Right ventricle myocardium inferior (tissue), 1 donor: ENCODE data around the gene CAMKK2. TPM values are rescaled to one million over a fixed set of nuclear protein-coding genes. Genes with fewer than 3 reads are reported as not detected.
"Not testable (repeated sequence)": the region's sequence is repeated elsewhere in the genome, so short reads cannot be mapped to it uniquely, and the experiment has no call there.

Experiments
- ATAC-seq: fragments of 200-7000 bp; cut with Tn5 transposase; one replicate; pipeline ENCODE4 v1.9.1; 2020; ENCODE audit warnings: mild to moderate bottlenecking, moderate library complexity
- DNase-seq: peaks from one replicate; pipeline ENCODE4 v3.0.0; 2021; ENCODE audit errors: missing footprints
- intact Hi-C: fragments of 100-400 bp; cut with DNase I; formaldehyde crosslinking; loops from one replicate; pipeline ENCODE4 v1.11.0; 2022
- total RNA-seq: library from RNA; stranded (reverse); fragmentation: NEBNext Ultra II Directional; extraction: Animal tissue kit (Norgen Biotek cat#: 25700); gene quantifications from one replicate; pipeline ENCODE4 v1.2.1, GENCODE V29; 2021
- donor health status: DM: no; HTN: yes; CAD: no; lungs with severe emphysema.

The CAMKK2 gene
- total RNA-seq, 1 donor from 2014 or later = 15.2 TPM

DNA sequence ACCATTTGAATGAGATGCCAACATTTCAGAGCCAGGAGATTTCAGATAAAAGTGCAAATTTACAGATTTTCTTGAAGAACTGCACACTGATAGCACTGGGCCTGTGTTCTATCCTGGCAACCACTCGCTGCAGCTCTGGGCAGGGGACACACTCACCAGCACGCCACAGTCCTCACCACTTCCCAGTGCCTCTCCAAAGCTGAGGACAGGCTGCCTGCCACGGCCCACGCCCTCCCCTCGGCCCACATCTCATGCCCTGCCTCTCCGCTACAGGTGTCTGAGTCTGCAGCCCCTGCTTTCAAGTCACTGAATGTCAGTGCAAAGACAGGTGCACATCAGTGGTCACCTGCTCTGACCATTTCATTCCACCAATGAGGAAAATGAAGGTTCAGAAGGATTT, 12.7 kb downstream of the CAMKK2 start:
- no peak for ATAC-seq
- intact Hi-C loops = no loop called here
- DNase-seq = no peak

DNA sequence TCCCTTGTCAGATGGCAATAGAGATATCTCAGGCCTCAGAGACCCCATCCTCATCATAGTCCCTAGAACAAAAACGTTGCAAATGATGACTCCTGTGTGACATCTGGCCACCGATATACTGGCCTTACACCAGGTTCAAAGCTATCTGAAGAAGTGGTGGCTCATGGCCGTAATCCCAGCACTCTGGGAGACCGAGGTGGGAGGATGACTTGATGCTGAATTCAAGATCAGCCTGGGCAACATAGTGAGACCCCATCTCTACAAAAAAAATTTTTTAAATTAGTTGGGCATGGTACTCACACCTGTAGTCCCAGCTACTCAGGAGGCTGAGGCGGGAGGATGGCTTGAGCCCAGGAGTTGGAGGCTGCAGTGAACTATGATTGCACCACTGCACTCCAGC, 13.1 kb downstream of the CAMKK2 start:
- no peak for ATAC-seq
- no peak for DNase-seq

DNA sequence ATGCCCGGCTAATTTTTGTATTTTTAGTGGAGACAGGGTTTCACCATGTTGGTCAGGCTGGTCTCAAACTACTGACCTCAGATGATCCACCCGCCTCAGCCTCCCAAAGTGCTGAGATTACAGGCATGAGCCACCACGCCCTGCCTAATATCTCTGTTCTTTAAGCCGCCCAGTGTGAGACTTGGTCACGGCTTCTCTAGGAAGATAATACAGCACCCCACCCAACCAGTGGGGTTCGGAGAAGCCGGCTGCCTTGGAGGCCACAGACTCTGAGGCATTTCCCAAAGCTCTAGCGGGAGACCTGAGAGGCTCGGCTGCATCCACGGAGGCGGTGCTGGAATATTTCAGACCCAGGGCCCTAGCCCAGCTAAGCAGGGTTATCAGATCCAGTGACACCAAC, 13.6 kb downstream of the CAMKK2 start:
- ATAC-seq, intact Hi-C loops, DNase-seq: not testable (repeated sequence)

More for the DNA sequence above, 13.1 kb downstream of the CAMKK2 start:
- intact Hi-C loops = no loop called here

DNA sequence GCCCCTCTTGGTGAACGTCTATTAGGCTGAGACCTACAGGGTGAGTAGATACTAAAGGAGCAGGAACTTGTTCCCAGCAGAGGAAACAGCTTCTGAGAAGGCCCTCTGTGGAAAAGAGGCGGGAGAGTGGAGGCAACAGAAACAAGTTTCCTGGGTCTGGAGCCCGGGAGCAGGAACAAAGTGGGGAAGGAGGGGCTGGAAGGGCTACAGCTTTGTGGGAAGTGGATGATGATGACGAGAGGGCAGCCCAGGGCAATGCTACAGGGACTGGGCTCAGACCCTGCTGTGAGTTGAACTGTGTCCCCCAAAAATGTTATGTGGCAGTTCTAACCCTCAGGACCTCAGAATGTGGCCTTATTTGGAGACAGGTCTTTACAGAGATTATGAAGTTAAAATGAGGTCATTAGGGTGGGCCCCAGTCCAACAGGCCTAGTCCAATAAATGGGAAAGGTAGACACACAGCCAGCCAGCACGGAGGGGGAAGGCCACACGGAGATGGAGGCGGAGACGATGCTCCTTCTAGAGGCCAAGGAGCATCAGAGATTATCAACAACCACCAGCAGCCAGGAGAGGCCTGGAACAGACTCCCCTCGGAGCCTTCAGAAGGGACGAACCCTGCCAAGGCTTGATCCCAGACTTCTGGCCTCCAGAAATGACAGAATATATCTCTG, 14.3 kb downstream of the CAMKK2 start:
- DNase-seq (no peak), ATAC-seq (peak; percentile 55)
- intact Hi-C loops = no loop called here

DNA sequence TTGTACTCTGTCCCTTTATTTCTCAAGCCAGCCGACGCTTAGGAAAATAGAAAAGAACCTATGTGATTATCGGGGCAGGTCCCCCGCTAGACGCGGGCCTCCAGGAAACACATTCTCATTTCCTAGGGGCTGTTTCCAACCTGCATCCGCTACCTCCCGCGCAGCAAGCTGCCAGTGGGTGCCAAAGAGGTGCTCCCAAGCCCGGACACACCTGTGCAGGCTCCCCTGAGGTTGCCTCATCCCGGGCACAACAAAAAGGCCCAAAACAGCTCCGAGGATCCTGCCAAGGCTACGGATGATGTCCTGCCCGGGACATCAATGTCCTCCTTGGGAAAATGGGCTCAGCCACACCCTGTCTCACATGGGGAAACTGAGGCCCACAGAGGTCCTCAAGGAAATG, 15.4 kb downstream of the CAMKK2 start:
- DNase-seq, intact Hi-C loops, ATAC-seq: not testable (repeated sequence)

DNA sequence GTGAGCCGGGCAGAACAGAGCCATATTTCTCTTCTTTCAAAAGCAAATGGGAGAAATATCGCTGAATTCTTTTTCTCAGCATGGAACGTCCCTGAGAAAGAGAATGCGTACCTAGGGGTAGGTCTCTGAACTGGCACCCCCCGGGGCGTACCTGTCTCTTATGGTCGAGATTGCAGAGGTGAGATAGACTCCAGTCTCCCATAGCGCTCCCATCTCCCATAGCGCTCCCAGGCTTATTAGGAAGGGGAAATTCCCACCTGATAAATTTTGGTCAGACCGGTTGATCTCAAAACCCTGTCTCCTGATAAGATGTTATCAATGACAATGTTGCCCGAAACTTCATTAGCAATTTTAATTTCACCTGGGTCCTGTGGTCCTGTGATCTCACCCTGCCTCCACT, 16.0 kb downstream of the CAMKK2 start:
- DNase-seq, intact Hi-C loops, ATAC-seq: not testable (repeated sequence)

DNA sequence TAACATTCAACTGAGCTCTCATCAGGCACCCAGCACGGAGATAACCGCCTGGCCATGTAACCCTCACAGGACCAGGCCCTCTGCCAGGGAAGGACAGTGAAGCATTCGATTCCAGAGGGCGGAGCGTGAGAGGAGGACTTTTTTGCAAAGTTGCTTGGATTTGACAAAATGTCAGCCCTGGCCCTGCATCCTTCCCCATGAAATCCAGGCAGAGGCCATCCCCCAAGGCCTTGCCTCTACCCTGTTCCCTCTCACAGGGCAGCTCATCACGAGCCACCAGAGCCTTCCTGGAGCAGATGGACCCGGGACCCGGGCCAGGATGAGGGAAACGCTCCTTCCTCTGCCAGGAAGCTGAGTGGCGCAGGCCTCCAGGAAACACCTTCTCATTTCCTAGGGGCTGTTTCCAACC, 17.0 kb downstream of the CAMKK2 start:
- intact Hi-C loops = no loop called here
- DNase-seq = peak; percentile 79
- peak; percentile 71 for ATAC-seq

DNA sequence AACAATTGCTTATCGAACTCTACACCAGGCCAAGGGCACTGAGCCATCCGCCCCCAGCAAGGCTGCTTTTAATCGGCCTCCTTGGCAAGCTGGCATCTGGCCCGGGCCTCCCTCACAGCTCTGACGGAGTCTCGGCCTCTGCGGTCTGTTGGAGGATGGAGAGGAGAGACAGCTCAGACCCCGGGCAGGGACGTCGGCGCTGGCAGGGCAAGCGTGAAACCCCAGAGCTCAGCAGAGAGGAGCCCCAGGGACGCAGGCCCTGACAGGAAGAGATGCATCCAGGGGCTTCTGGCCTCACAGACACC, 17.5 kb downstream of the CAMKK2 start:
- DNase-seq (peak; percentile 73), ATAC-seq (peak; percentile 27)
- intact Hi-C loops = no loop called here

DNA sequence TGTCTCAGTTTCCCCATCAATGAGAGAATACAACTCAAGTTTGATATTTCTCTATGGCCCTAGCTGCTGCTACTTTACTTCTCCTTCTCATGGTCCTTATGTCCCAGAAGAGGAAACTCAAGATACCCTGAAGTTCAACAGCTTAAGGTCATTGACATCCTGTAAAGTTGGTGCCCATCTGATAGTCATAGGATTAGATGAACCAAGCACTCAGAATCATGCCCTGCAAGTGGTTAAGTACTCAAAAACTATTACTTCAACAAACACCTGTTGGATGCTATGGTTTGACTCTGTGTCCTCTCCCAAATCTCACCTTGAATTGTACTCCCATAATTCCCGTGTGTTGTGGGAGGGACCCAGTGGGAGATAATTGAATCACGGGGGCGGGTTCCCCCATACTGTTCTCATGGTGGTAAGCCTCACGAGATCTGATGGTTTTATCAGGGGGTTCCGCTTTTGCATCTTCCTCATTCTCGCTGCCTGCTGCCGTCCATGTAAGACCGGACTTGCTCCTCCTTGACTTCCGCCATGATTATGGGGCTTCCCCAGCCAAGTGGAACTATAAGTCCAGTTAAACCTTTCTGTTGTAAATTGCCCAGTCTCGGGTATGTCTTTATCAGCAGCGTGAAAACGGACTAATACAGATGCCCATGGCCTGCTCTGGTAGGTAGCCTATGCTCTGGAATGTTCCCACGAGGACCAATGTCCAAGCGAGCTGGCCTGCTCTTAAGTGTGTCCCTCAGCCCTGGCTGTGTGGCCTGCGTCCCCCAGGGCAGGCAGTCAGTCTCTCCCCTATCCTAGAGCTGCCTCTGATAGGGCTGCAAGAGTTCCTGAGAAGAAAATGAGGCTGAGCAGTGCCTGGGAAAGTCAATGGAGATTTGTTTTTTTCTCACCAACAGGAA, 18.1 kb downstream of the CAMKK2 start:
- ATAC-seq (no peak), DNase-seq (peak; percentile 67)
- intact Hi-C loops = no loop called here

DNA sequence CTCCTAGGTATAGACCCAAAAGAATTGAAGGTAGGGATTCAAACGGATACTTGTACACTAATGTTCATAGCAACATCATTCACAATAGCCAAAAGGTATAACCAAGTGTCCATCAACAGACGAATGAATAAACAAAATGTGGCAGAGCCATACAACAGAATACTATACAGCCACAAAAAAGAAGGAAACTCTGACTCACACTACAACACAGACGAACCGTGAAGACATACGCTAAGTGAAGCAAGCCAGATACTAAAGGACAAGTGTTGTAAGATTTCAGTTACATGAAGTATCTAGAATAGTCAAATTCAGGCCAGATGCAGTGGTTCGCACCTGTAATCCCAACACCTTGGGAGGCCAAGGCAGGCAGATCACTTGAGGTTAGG, 19.1 kb downstream of the CAMKK2 start:
- DNase-seq (no peak), ATAC-seq (no peak)
- intact Hi-C loops = no loop called here

DNA sequence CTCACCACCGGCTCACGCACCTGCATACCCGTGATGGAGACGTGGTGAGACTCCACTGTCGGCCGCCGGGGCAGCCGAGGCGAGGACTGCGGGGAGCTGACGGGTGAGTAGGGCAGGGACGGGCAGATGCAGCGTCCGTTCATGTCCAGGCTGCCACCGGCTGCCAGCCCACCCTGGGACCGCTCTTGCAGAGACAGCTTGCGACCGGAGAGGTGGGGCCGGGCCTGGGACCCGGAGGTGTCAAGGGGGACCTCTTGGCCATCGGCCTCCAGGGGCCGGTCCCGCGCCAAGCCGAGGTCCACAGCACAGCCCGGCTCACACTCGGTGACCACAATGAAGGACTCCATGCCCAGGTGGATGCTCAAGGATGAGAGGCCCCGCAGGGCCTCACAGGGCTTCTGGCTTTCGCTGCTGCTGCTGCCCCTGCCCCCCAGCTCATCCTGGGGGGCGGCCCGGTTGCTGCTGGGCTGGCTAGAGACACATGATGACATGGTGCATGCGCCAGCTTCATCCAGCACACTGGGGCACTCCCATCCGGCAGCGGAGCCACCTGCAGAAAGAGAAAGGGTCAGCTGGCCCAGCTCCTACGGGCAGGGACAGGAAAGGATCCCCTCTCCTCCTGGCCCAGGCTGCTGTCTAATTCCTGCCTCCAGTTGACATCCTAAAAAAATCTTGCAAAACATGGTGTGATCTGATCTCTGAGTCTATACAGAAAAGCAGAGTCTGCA, 22.3 kb downstream of the CAMKK2 start:
- intact Hi-C loops = no loop called here
- ATAC-seq = no peak
- DNase-seq = no peak

DNA sequence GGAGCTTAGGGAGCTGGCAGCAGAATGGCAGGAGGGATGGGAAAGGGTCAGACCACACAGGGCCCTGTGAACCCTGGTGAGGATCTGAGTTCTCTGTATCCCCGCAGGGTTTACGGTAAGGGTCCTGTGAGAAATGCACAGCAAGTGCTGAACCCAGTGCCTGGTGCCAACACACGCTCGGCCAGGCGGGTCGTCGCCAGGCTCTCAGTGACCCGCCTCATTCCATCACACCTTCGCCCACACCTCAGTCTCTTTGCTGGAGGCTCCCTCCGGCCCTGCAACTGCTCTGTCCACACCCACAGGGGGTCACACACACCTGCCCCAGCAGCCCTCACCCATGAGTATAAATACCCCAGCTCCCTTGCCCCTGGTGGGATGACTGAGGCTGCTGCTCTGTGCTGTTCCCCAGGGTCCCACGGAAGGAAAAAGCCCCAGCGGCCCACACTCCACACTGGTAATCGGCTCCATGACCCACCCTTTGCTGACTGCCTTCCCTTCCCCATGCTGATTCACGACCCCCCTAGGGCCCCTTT, 23.1 kb downstream of the CAMKK2 start:
- intact Hi-C loops = no loop called here
- no peak for ATAC-seq
- no peak for DNase-seq

DNA sequence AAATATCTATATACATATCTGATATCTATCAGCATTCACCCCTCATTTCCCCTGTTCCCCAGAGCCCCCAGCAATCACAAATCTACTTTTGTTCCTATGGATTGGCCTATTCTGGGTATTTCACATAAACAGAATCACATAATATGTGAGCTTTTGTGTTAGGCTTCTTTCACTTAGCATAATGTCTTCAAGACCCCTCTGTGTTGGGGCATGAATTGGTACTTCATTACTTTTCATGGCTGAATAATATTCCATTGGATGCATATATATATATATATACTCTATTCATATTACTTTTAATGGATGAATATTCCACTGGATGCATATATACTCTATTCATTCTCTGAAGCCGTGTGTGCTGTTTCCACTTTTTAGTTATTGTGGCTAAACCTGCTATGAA, 28.7 kb downstream of the CAMKK2 start:
- ATAC-seq (no peak), DNase-seq (no peak)
- intact Hi-C loops = no loop called here

DNA sequence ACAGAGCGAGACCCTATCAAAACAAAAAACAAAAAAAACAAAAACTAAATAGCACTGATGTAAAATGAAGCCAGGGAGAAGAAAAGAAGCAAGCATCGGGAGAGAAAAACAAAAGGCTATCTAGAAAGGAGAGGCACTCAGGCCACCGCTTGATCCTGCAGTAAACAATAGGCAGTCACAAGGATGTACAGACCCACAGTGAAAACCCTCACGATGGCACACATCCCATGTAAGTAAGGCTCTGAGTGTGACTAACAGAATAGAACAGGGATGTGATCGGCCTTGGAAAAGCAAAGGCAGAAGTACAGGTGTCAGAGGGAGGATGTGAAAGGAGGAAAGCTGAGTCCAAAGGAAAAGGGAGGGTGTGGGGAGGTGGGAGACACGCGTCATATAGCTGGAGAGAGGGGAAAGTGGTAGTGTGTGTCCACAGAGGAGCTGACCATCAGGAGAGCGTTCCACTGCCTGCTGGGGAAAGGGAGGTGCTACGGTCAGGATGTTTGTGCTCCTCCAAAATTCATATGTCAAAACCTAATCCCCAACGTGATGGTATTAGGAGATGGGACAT, 31.5 kb downstream of the CAMKK2 start:
- DNase-seq (no peak), ATAC-seq (no peak)
- intact Hi-C loops = no loop called here

DNA sequence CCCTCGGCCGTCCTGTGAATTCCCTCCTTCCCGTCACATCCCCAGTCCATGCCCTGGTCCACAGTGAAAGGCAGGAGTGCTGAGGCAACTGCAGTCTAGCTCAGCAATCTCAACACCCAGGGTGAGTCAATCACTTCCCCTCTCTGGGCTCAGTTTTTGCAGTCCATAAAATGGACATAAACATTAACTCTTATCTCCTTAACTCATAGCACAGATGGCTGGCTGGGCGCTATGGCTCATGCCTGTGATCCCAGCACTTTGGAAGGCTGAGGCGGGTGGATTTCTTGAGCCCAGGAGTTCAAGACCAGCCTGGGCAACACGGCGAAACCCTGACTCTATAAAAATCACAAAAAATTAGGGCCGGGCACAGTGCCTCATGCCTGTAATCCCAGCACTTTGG, 32.4 kb downstream of the CAMKK2 start:
- DNase-seq = peak; percentile 7
- ATAC-seq = no peak
- intact Hi-C loops = no loop called here

DNA sequence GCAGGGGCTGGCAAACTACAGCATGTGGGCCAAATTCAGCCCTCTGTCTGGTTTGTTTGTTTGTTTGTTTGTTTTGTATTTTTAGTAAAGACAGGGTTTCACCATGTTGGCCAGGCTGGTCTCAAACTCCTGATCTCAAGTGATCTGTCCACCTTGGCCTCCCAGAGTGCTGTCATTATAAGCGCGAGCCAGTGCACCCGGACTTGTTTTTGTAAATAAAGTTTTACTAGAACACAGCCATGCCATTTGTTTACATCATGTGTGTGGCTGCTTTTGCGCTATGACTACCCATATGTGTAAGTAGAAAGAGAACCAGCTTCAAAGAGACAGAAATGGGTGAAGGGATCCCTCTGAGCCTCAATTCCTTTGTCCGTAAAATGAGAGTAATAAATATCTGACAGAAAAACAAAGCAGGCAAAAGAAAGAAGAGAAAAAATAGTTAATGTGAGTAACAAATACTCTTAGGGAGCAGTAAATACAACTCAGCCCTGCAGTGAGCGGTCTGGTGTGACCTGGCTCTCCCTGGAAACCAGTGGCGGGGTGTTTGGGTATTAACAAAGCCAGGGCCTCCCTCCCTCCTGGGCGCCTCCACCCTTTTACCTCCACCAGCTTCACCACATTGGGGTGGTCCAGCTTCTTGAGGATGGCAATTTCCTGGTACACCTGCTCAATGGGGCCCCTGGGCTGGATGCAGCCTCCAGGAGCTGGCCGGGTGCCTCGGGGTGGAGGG, 33.1 kb downstream of the CAMKK2 start:
- no peak for ATAC-seq

DNA sequence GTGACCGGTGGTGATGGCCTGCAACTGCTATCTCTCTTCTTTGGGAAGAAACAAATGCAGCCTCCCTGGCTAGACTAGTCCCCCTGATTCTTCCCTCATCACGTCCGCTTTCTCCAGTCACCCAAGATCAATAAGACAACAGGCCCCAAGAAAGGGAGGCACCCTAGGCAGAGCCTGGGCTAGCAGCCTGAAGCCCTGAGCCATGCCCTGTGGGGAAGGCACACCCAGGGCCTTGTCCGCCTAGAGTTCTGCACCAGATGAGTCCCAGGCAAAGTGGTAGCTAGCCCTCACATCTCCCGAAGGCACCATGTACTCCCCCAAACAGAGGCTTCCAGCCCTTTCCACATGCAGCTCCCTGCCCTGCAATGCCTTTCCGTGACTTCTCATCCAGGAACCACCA, 35.1 kb downstream of the CAMKK2 start:
- intact Hi-C loops = no loop called here
- ATAC-seq = no peak
- no peak for DNase-seq

More for the DNA sequence above, 33.1 kb downstream of the CAMKK2 start:
- intact Hi-C loops = no loop called here
- DNase-seq = peak; percentile 32

DNA sequence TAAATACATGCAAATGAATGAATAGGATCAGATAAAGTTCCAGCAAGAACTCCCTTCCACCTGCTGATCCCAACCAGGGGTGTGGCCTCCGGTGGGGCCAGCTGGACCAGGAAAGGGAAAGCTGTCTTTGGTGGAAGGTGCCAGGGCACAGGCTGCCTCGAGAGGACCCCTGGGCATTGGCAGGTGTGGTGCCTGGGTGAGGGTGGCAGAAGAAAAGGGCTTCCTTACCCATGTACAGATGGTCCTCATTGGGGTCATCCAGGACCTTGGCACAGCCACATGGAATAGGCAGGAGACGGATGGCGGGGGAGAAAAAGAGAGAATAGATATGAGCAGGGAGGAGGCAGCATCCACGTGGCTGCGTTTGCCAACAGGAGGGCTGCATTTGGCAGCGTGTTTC, 36.4 kb downstream of the CAMKK2 start:
- DNase-seq (peak; percentile 7), ATAC-seq (no peak)

More for the DNA sequence above, 36.4 kb downstream of the CAMKK2 start:
- intact Hi-C loops = no loop called here
